Tibial nerve (tissue), 4 donors: ENCODE results near the gene ENDOV. TPM values are rescaled to one million over a fixed set of nuclear protein-coding genes. Genes with fewer than 3 reads are reported as not detected.

Source experiments
- DNase-seq, 2 donors: peaks; one replicate each; pipeline ENCODE4 v3.0.0-alpha.2; 2019; ENCODE audit warnings: low spot score in 2 of 2
- H3K27ac ChIP-seq, 4 donors: fragments of 200-600 bp; sonication (generic) in 3 of 4; one replicate each; pipeline ENCODE4 v1.5.1; 2017 to 2019; ENCODE audit warnings: mild to moderate bottlenecking in 1 of 4
- H3K27me3 ChIP-seq, 2 donors: fragments of 200-600 bp; sonication (generic) in 1 of 2; one replicate each; pipeline versions ENCODE4 v1.5.1 to v1.6.0; 2017 to 2019
- H3K36me3 ChIP-seq, 3 donors: fragments of 200-600 bp; sonication (generic); one replicate each; pipeline ENCODE4 v1.5.1; 2018 to 2019
- H3K4me1 ChIP-seq, 4 donors: fragments of 200-600 bp; sonication (generic) in 3 of 4; one replicate each; pipeline ENCODE4 v1.5.1; 2017 to 2019
- H3K4me3 ChIP-seq, 4 donors: fragments of 200-600 bp; sonication (generic) in 3 of 4; one replicate each; pipeline ENCODE4 v1.5.1; 2017 to 2019; ENCODE audit warnings: mild to moderate bottlenecking in 1 of 4, moderate library complexity in 1 of 4
- H3K9me3 ChIP-seq, 4 donors: fragments of 200-600 bp; sonication (generic) in 3 of 4; one replicate each; pipeline ENCODE4 v1.5.1; 2017 to 2019
- CTCF ChIP-seq, 5 experiments: fragments of 200-600 bp in 3 of 5; fragments of 450-650 bp in 2 of 5; sonication (generic) in 3 of 5; IDR thresholded peaks; one replicate each; pipeline ENCODE4 v1.5.1; 2016 to 2019; ENCODE audit warnings: antibody characterized with exemption in 5 of 5, mild to moderate bottlenecking in 3 of 5, moderate library complexity in 2 of 5
- EP300 ChIP-seq, 2 donors: sonication (generic); formaldehyde crosslinking; IDR thresholded peaks; one replicate each; pipeline ENCODE4 v1.6.1; 2017; ENCODE audit warnings: antibody characterized with exemption in 2 of 2, mild to moderate bottlenecking in 1 of 2
- POLR2A ChIP-seq, 2 donors: fragments of 450-650 bp; IDR thresholded peaks; one replicate each; pipeline ENCODE4 v1.6.1; 2017; ENCODE audit warnings: antibody characterized with exemption in 2 of 2, mild to moderate bottlenecking in 2 of 2, moderate library complexity in 2 of 2
- WGBS, 2 donors: methylation state at CpG; one replicate each; pipeline ENCODE4 v1.1.5; 2018; 5-methylcytosine and 5-hydroxymethylcytosine counted together
- total RNA-seq, 4 donors: library from RNA; depleted of rRNA; stranded (reverse); fragments of >200 nt; gene quantifications; one replicate each; pipeline ENCODE4 v1.1.0, GENCODE V29; 2016

ENDOV gene
- total RNA-seq, 4 donors from 2014 or later = 9.8 to 30.3 (median 16.6) TPM

GRCh38 chr17:80372922-80373570 lies 41.9 kb upstream of the ENDOV start:
- DNase-seq = no peak
- H3K4me1 ChIP-seq = no peaks in the 10 kb centered on the region
- 95% methylated on average over 18 of the region's 18 CpGs for WGBS, 2 donors

GRCh38 chr17:80374039-80374731 lies 40.8 kb upstream of the ENDOV start:
- 91 to 95% methylated on average over 20 to 22 of the region's 22 CpGs for WGBS, 2 donors
- no peaks in the 10 kb centered on the region for H3K27me3 ChIP-seq
- no peak overlapping the region for H3K4me3 ChIP-seq
- H3K4me1 ChIP-seq = no peaks in the 10 kb centered on the region
- DNase-seq = no peak
- no peaks in the 10 kb centered on the region for H3K9me3 ChIP-seq
- TF ChIP-seq EP300 (IDR thresholded peaks at IDR 0.05) (no peak), POLR2A (IDR thresholded peaks at IDR 0.05) (no peak), CTCF (IDR thresholded peaks at IDR 0.05) (no peak)
- peaks cover 4 to 100% (median 24%) of the 10 kb centered on the region in 3 donors for H3K36me3 ChIP-seq
- no peak overlapping the region for H3K27ac ChIP-seq

More at GRCh38 chr17:80372922-80373570, 41.9 kb upstream of the ENDOV start:
- Histone ChIP-seq H3K27ac (no peak overlapping the region), H3K9me3 (no peaks in the 10 kb centered on the region), H3K36me3 (peaks cover 4 to 100% (median 26%) of the 10 kb centered on the region in 3 donors), H3K4me3 (no peak overlapping the region), H3K27me3 (no peaks in the 10 kb centered on the region)
- no peak for TF ChIP-seq CTCF (IDR thresholded peaks at IDR 0.05)
- no peak for TF ChIP-seq EP300 (IDR thresholded peaks at IDR 0.05)
- no peak for TF ChIP-seq POLR2A (IDR thresholded peaks at IDR 0.05)

GRCh38 chr17:80374732-80375585 lies 40.0 kb upstream of the ENDOV start:
- peaks cover 0 to 100% (median 19%) of the 10 kb centered on the region in 3 donors for H3K36me3 ChIP-seq
- H3K4me1 ChIP-seq = no peaks in the 10 kb centered on the region
- no peaks in the 10 kb centered on the region for H3K27me3 ChIP-seq
- H3K27ac ChIP-seq = no peak overlapping the region
- no peak for DNase-seq
- H3K4me3 ChIP-seq = no peak overlapping the region
- no peak for TF ChIP-seq EP300 (IDR thresholded peaks at IDR 0.05)
- TF ChIP-seq CTCF (IDR thresholded peaks at IDR 0.05) = no peak
- no peak for TF ChIP-seq POLR2A (IDR thresholded peaks at IDR 0.05)
- no peaks in the 10 kb centered on the region for H3K9me3 ChIP-seq
- WGBS, 2 donors = 78 to 79% methylated on average over 14 of the region's 14 CpGs

GRCh38 chr17:80376531-80376930 lies 38.4 kb upstream of the ENDOV start:
- Histone ChIP-seq H3K4me3 (no peak overlapping the region), H3K4me1 (no peaks in the 10 kb centered on the region), H3K27ac (no peak overlapping the region), H3K27me3 (no peaks in the 10 kb centered on the region), H3K9me3 (no peaks in the 10 kb centered on the region), H3K36me3 (peaks cover 0 to 100% (median 29%) of the 10 kb centered on the region in 3 donors)
- WGBS, 2 donors = 92 to 98% methylated on average over 4 of the region's 4 CpGs
- no peak for TF ChIP-seq POLR2A (IDR thresholded peaks at IDR 0.05)
- TF ChIP-seq CTCF (IDR thresholded peaks at IDR 0.05) = no peak
- TF ChIP-seq EP300 (IDR thresholded peaks at IDR 0.05) = no peak
- no peak for DNase-seq
